Measurements from ENCODE around the gene PNLIPRP3.

The PNLIPRP3 gene

GRCh38 chr10:116521424-116522290, 94.0 kb downstream of the PNLIPRP3 start:
- Histone ChIP-seq H2AFZ (ENCODE audit: low read depth) (no peak overlapping the region), H3K4me1 (ENCODE audit: low read depth, poor library complexity, severe bottlenecking) (no peaks in the 10 kb centered on the region), H3K27me3 (ENCODE audit: insufficient read depth, low read depth) (no peaks in the 10 kb centered on the region), H3K27ac (no peak overlapping the region), H4K20me1 (ENCODE audit: insufficient read depth) (no peaks in the 10 kb centered on the region), H3K4me2 (no peak overlapping the region), H3K4me3 (IDR thresholded peaks at IDR 0.05; ENCODE audit: insufficient read depth, low read depth, low read length) (no peak overlapping the region), H3K9ac (no peak overlapping the region), H3K36me3 (ENCODE audit: insufficient read depth) (no peaks in the 10 kb centered on the region), H3K79me2 (ENCODE audit: insufficient read depth, low read depth) (no peaks in the 10 kb centered on the region)
- TF ChIP-seq, protein P1, sequence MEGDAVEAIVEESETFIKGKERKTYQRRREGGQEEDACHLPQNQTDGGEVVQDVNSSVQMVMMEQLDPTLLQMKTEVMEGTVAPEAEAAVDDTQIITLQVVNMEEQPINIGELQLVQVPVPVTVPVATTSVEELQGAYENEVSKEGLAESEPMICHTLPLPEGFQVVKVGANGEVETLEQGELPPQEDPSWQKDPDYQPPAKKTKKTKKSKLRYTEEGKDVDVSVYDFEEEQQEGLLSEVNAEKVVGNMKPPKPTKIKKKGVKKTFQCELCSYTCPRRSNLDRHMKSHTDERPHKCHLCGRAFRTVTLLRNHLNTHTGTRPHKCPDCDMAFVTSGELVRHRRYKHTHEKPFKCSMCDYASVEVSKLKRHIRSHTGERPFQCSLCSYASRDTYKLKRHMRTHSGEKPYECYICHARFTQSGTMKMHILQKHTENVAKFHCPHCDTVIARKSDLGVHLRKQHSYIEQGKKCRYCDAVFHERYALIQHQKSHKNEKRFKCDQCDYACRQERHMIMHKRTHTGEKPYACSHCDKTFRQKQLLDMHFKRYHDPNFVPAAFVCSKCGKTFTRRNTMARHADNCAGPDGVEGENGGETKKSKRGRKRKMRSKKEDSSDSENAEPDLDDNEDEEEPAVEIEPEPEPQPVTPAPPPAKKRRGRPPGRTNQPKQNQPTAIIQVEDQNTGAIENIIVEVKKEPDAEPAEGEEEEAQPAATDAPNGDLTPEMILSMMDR (conservative IDR thresholded peaks at IDR 0.05; ENCODE audit: low read depth, low read length): peak; percentile 77

DNA sequence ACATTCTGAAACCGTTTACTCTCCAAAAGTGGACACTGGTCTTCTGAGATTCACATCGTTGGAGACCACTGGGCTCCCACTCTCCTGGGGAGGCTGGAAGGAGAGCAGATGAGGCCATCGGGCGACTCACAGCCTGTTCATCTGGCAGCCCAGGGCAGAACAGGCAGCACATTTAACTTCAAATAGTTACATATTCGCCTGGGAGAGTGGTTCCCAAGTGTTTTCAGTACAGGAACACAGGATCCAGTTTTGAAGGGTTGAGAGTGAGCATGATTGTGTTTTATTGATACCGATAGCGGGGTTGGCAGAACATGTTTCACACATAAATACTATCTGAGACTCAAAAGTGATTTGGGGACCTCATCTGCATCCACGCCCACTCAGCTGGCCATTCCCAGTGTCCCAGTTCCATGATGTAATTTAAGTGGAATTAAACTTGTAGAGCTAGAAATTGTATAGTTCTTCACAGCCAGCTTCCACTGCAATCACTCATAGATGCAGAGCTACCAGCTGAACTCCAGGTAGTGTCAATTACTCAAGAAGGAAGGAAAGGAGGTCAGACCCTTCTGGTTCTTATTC, 95.2 kb downstream of the PNLIPRP3 start:
- TF ChIP-seq, protein P1 (conservative IDR thresholded peaks at IDR 0.05; ENCODE audit: low read depth, low read length): no peak
- Histone ChIP-seq H3K4me2 (no peak overlapping the region), H3K9ac (no peak overlapping the region), H4K20me1 (ENCODE audit: insufficient read depth) (no peaks in the 10 kb centered on the region), H3K27ac (no peak overlapping the region), H3K27me3 (ENCODE audit: insufficient read depth, low read depth) (no peaks in the 10 kb centered on the region), H3K36me3 (ENCODE audit: insufficient read depth) (no peaks in the 10 kb centered on the region), H3K79me2 (ENCODE audit: insufficient read depth, low read depth) (no peaks in the 10 kb centered on the region), H2AFZ (ENCODE audit: low read depth) (no peak overlapping the region), H3K4me3 (IDR thresholded peaks at IDR 0.05; ENCODE audit: insufficient read depth, low read depth, low read length) (no peak overlapping the region), H3K4me1 (ENCODE audit: low read depth, poor library complexity, severe bottlenecking) (no peaks in the 10 kb centered on the region)

- Histone ChIP-seq H3K9ac (no peak overlapping the region), H3K27ac (no peak overlapping the region), H3K27me3 (ENCODE audit: insufficient read depth, low read depth) (no peaks in the 10 kb centered on the region), H3K4me1 (ENCODE audit: low read depth, poor library complexity, severe bottlenecking) (no peaks in the 10 kb centered on the region), H3K4me3 (IDR thresholded peaks at IDR 0.05; ENCODE audit: insufficient read depth, low read depth, low read length) (no peak overlapping the region), H3K4me2 (no peak overlapping the region), H3K79me2 (ENCODE audit: insufficient read depth, low read depth) (no peaks in the 10 kb centered on the region), H3K36me3 (ENCODE audit: insufficient read depth) (no peaks in the 10 kb centered on the region), H2AFZ (ENCODE audit: low read depth) (no peak overlapping the region), H4K20me1 (ENCODE audit: insufficient read depth) (no peaks in the 10 kb centered on the region)
- TF ChIP-seq, protein P1 (conservative IDR thresholded peaks at IDR 0.05; ENCODE audit: low read depth, low read length): no peak
Measured at GRCh38 chr10:116524736-116525135, 97.1 kb downstream of the PNLIPRP3 start.

DNA sequence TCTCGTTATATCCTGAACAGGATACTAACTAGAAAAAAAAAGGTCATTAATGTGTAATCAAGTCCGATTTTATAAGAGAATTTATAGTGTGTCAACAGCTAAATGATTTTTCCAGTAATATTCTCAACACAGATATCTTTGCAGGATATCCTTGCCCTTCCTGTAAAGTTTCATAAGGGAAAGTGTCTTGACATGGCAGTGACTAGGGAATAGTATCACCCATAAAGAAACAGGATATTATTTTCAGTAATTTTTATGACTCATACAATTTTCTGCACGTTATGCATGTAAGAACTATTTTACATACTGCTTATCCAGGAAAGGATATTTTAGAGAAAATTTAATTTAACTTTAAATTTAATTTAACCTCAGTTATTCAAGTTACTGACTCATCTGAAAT, 98.6 kb downstream of the PNLIPRP3 start:
- H3K4me3 ChIP-seq (IDR thresholded peaks at IDR 0.05; ENCODE audit: insufficient read depth, low read depth, low read length): no peak overlapping the region
- H3K27ac ChIP-seq: no peak overlapping the region
- H3K27me3 ChIP-seq (ENCODE audit: insufficient read depth, low read depth): no peaks in the 10 kb centered on the region
- no peaks in the 10 kb centered on the region for H3K4me1 ChIP-seq (ENCODE audit: low read depth, poor library complexity, severe bottlenecking)
- no peaks in the 10 kb centered on the region for H3K36me3 ChIP-seq (ENCODE audit: insufficient read depth)
- no peaks in the 10 kb centered on the region for H3K79me2 ChIP-seq (ENCODE audit: insufficient read depth, low read depth)
- TF ChIP-seq, protein P1 (conservative IDR thresholded peaks at IDR 0.05; ENCODE audit: low read depth, low read length): no peak
- no peak overlapping the region for H3K9ac ChIP-seq
- no peak overlapping the region for H2AFZ ChIP-seq (ENCODE audit: low read depth)
- H3K4me2 ChIP-seq: no peak overlapping the region
- no peaks in the 10 kb centered on the region for H4K20me1 ChIP-seq (ENCODE audit: insufficient read depth)
